ENCODE data around the gene PRUNE2.

DNA sequence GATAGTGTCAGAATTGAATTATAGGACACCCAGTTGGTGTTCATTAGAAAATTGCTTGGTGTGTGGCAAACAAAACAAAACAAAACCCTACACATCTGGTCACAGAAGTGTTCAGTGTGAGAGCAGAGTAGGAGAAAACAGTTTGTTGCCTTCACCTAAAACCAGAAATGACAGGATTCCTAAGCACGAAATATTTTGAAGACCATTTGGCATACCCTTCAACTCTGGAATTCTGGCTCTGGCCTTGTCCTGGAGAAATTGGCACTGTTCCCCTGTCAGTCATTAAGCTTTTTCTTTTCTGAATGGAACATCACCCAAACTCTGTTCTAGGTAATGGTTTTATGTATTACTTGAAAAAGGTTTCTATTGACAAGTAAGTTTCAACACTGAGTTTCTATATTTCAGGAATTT, 251.9 kb downstream of the PRUNE2 start:
- TF ChIP-seq, protein P1, sequence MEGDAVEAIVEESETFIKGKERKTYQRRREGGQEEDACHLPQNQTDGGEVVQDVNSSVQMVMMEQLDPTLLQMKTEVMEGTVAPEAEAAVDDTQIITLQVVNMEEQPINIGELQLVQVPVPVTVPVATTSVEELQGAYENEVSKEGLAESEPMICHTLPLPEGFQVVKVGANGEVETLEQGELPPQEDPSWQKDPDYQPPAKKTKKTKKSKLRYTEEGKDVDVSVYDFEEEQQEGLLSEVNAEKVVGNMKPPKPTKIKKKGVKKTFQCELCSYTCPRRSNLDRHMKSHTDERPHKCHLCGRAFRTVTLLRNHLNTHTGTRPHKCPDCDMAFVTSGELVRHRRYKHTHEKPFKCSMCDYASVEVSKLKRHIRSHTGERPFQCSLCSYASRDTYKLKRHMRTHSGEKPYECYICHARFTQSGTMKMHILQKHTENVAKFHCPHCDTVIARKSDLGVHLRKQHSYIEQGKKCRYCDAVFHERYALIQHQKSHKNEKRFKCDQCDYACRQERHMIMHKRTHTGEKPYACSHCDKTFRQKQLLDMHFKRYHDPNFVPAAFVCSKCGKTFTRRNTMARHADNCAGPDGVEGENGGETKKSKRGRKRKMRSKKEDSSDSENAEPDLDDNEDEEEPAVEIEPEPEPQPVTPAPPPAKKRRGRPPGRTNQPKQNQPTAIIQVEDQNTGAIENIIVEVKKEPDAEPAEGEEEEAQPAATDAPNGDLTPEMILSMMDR (IDR thresholded peaks at IDR 0.05) = no peak
- no peak for TF ChIP-seq POLR2A (IDR thresholded peaks at IDR 0.05)
